Stimulated activated CD8-positive, alpha-beta memory T cell treated with anti-CD3 and anti-CD28 coated beads, Interleukin-2, amount 100 ng/mL, for 48 hours (primary cell): ENCODE data around the gene UBE2M.
"Not testable (repeated sequence)": the region's sequence is repeated elsewhere in the genome, so short reads cannot be mapped to it uniquely, and the experiment has no call there.

Source experiments
- DNase-seq, 2 donors: peaks; one replicate each; pipeline ENCODE4 v3.0.0-alpha.2; 2020; ENCODE audit warnings: low read depth in 2 of 2

UBE2M gene

GRCh38 chr19:58555369-58555885 is 3.0 kb downstream of the UBE2M start:
- no peak for DNase-seq

GRCh38 chr19:58554494-58555368 is 3.7 kb downstream of the UBE2M start, which contains the start of gene CHMP2A:
TSS of gene CHMP2A (minus strand) at chr19:58555105. CDS start at chr19:58554212, 893 bp downstream.
- peak; percentile 99 for DNase-seq

- DNase-seq: no peak
Measured at GRCh38 chr19:58553799-58554493, 4.5 kb downstream of the UBE2M start.

GRCh38 chr19:58552655-58553054 is 5.8 kb downstream of the UBE2M start:
- DNase-seq: no peak

- no peak for DNase-seq
Measured at GRCh38 chr19:58551577-58552471, 6.6 kb downstream of the UBE2M start.

GRCh38 chr19:58551123-58551497 is 7.3 kb downstream of the UBE2M start:
- DNase-seq: no peak

- no peak for DNase-seq
Measured at GRCh38 chr19:58550362-58551122, 7.9 kb downstream of the UBE2M start.

- no peak for DNase-seq
Measured at GRCh38 chr19:58549664-58550361, 8.6 kb downstream of the UBE2M start.

- DNase-seq: no peak
Measured at GRCh38 chr19:58548859-58549663, 9.3 kb downstream of the UBE2M start.

GRCh38 chr19:58547323-58548312 is 10.8 kb downstream of the UBE2M start:
- no peak for DNase-seq

GRCh38 chr19:58546019-58546530 is 12.3 kb downstream of the UBE2M start:
- DNase-seq: no peak

- DNase-seq: no peak
Measured at GRCh38 chr19:58545286-58546018, 13.0 kb downstream of the UBE2M start.

GRCh38 chr19:58544591-58545285 is 13.7 kb downstream of the UBE2M start:
- peak; percentile 52 to 61 for DNase-seq

GRCh38 chr19:58543826-58544590 is 14.4 kb downstream of the UBE2M start, which contains the start of gene TRIM28:
TSS of gene TRIM28 (plus strand) at chr19:58544064. CDS start at chr19:58544758, 694 bp downstream.
- DNase-seq: peak; percentile 100

- DNase-seq: not testable (repeated sequence)
Measured at GRCh38 chr19:58542641-58543372, 15.6 kb downstream of the UBE2M start.
